Cardiac muscle cell (in vitro differentiated cells and primary cell): Measurements from ENCODE around the gene INPP5B. TPM values are rescaled to one million over a fixed set of nuclear protein-coding genes. Genes with fewer than 3 reads are reported as not detected.

Experiments used
- DNase-seq, 2 donors: peaks; one replicate each; pipeline versions ENCODE4 v3.0.0 to v3.0.0-alpha.2; 2010 to 2017; ENCODE audit warnings: low read depth in 1 of 2, low spot score in 1 of 2
- H3K27ac ChIP-seq: fragments of 200-600 bp; sonication (generic); 2 replicates; pipeline ENCODE4 v1.5.1; 2016
- H3K27me3 ChIP-seq: fragments of 200-600 bp; sonication (generic); 2 replicates; pipeline ENCODE4 v1.6.0; 2016; ENCODE audit warnings: control low read depth
- H3K36me3 ChIP-seq: fragments of 200-600 bp; sonication (generic); 2 replicates; pipeline ENCODE4 v1.5.1; 2016; ENCODE audit warnings: control low read depth
- H3K4me1 ChIP-seq: fragments of 200-600 bp; sonication (generic); 2 replicates; pipeline ENCODE4 v1.8.1; 2017; ENCODE audit warnings: low read depth, mild to moderate bottlenecking, mixed run types
- H3K4me3 ChIP-seq: fragments of 200-600 bp; sonication (generic); 2 replicates; pipeline ENCODE4 v1.5.1; 2016; ENCODE audit warnings: mild to moderate bottlenecking
- H3K9me3 ChIP-seq: fragments of 200-600 bp; sonication (generic); 2 replicates; pipeline ENCODE4 v1.5.1; 2017; ENCODE audit warnings: low read depth, mild to moderate bottlenecking, control low read depth
- CTCF ChIP-seq: IDR thresholded peaks from 2 replicates; pipeline ENCODE4 v1.5.1; 2012; ENCODE audit warnings: low read depth, mild to moderate bottlenecking, low read length
- polyA plus RNA-seq: library from polyadenylated mRNA; unstranded; fragments of >200 nt; fragmentation: Nextera tagmentation; extraction: Ambion mirVana; gene quantifications from 2 replicates; pipeline ENCODE4 v1.2.1, GENCODE V29; 2016
- total RNA-seq: library from RNA; depleted of rRNA; stranded (reverse); fragments of >200 nt; gene quantifications from 2 replicates; pipeline ENCODE4 v1.2.3, GENCODE V29; 2016

The INPP5B gene
- total and polyA plus RNA-seq, 2 experiments from 2014 or later = 9.9 to 18.4 TPM

DNA sequence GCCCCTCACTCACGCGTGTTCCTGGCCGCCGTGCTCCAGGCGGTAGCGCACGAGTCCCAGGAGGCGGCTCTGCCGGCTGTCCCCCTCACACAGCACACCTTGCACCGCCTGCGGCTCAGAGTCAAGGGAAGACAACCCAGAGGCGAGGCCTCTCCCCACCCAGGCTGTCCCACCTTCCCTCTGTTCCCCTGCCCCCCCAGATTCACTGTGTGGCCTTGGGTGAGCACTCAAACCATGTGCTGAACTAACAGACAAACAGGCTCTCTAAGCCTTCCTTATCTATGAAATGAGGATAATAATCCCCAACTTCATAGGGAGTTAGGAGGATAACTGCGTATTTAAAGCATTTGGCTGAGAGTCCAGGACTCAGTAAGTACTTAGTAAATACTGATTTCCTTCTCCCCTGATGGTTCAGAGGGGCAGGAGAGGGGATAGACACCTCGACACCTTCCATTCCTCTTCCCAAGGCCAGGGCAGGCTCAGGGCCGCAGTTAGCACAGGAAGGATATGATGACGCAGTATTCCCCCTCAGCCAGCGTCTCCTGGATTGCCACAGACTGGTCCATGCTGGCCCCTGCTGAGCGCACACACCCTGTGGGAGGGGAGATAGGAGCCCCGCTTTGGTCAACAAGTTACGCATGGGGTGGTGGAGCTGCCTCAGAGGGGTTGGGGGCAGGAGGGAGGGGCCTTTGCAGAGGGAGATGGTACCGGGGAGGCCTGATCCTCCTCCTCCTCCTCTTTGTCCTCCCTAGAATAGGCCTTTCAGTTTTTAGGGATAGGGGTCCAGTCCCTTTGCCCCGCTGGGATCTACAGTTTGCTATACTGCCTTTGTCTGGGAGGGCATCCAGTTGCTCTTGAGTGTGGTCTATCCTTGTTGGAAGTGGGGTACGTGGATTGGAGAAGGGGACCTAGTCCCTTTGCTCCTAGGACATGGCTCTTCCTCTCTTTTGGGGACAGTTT is 830 bp downstream of the INPP5B start:
- Histone ChIP-seq H3K9me3 (no peaks in the 10 kb centered on the region), H3K36me3 (no peaks in the 10 kb centered on the region), H3K4me3 (peak overlapping the region; percentile 67), H3K4me1 (no peaks in the 10 kb centered on the region), H3K27ac (no peak overlapping the region), H3K27me3 (no peaks in the 10 kb centered on the region)
- no peak for TF ChIP-seq CTCF
- peak in 1 of 2 donors; percentile 98 for DNase-seq

GRCh38 chr1:37945251-37945650 is 1.6 kb downstream of the INPP5B start:
- no peaks in the 10 kb centered on the region for H3K9me3 ChIP-seq
- no peak overlapping the region for H3K27ac ChIP-seq
- no peaks in the 10 kb centered on the region for H3K27me3 ChIP-seq
- TF ChIP-seq CTCF = no peak
- H3K4me1 ChIP-seq = no peaks in the 10 kb centered on the region
- no peak overlapping the region for H3K4me3 ChIP-seq
- H3K36me3 ChIP-seq = no peaks in the 10 kb centered on the region
- DNase-seq = no peak

- DNase-seq = no peak
- no peaks in the 10 kb centered on the region for H3K27me3 ChIP-seq
- no peak overlapping the region for H3K4me3 ChIP-seq
- no peaks in the 10 kb centered on the region for H3K9me3 ChIP-seq
- H3K36me3 ChIP-seq = no peaks in the 10 kb centered on the region
- no peaks in the 10 kb centered on the region for H3K4me1 ChIP-seq
- no peak for TF ChIP-seq CTCF
- H3K27ac ChIP-seq = no peak overlapping the region
These were observed 2.0 kb downstream of the INPP5B start for GRCh38 chr1:37944816-37945215.

DNA sequence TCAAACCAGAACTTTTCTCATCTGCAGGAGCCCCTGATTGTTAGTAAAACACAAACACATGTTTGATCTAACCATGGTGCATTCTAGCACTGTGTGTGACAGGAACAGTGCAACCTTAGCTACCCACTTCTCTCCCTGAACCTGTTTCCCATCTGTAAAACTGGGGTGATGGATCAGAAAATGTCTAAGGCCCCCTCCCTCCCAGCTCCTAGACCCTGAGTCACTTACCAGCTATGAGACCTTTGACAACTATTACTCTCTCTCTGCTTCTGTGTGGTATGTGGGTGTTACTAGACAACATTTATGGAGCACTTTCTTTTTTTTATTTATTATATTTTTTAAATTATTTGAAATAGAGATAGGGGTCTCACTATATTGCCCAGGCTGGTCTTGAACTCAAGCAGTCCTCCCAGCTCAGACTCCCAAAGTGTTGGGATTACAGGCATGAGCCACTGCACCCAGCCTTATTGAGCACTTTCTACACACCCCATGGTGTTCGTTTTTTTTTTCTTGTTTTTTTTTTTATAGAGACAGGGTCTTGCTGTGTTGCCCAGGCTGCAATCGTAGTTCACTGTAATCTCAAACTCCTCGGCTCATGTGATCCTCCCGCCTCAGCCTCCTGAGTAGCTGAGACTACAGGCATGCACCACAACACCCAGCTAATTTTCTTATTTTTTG is 2.6 kb downstream of the INPP5B start:
- Histone ChIP-seq H3K9me3 (no peaks in the 10 kb centered on the region), H3K27ac (no peak overlapping the region)

More for the DNA sequence above, 2.6 kb downstream of the INPP5B start:
- TF ChIP-seq CTCF = no peak
- Histone ChIP-seq H3K27me3 (no peaks in the 10 kb centered on the region), H3K36me3 (no peaks in the 10 kb centered on the region), H3K4me1 (no peaks in the 10 kb centered on the region), H3K4me3 (no peak overlapping the region)
- no peak for DNase-seq
